Bronchial epithelial cell (primary cell): ENCODE measurements around the gene GLP1R. TPM values are rescaled to one million over a fixed set of nuclear protein-coding genes. Genes with fewer than 3 reads are reported as not detected.

ENCODE experiments used
- DNase-seq: peaks from one replicate; pipeline ENCODE4 v3.0.0-alpha.2; 2010; ENCODE audit warnings: low read depth
- FAIRE-seq: peaks from 2 replicates; lab custom pipeline; 2011; peaks lifted over from hg19 to GRCh38; lab: Jason Lieb, UNC
- H3K27me3 ChIP-seq: 2 replicates; pipeline ENCODE4 v1.5.1; 2011; ENCODE audit warnings: low read length; ENCODE audit not compliant: control insufficient read depth, insufficient read depth
- H3K36me3 ChIP-seq: 2 replicates; pipeline ENCODE4 v1.5.1; 2011; ENCODE audit warnings: low read length; ENCODE audit not compliant: control insufficient read depth, insufficient read depth
- H3K4me3 ChIP-seq: 2 replicates; pipeline ENCODE4 v1.5.1; 2011; ENCODE audit warnings: mild to moderate bottlenecking, low read depth, low read length, control low read depth
- CTCF ChIP-seq: IDR thresholded peaks from 2 replicates; pipeline ENCODE4 v1.5.1; 2011; ENCODE audit warnings: mild to moderate bottlenecking, moderate library complexity, low read length, control low read depth, inconsistent platforms; ENCODE audit not compliant: insufficient read depth, severe bottlenecking
- total RNA-seq: library from RNA; depleted of rRNA; stranded (reverse); fragments of >200 nt; gene quantifications from 2 replicates; pipeline ENCODE4 v1.2.1, GENCODE V29; 2014

Gene GLP1R
- total RNA-seq, 1 donor from 2014 or later = not detected

DNA sequence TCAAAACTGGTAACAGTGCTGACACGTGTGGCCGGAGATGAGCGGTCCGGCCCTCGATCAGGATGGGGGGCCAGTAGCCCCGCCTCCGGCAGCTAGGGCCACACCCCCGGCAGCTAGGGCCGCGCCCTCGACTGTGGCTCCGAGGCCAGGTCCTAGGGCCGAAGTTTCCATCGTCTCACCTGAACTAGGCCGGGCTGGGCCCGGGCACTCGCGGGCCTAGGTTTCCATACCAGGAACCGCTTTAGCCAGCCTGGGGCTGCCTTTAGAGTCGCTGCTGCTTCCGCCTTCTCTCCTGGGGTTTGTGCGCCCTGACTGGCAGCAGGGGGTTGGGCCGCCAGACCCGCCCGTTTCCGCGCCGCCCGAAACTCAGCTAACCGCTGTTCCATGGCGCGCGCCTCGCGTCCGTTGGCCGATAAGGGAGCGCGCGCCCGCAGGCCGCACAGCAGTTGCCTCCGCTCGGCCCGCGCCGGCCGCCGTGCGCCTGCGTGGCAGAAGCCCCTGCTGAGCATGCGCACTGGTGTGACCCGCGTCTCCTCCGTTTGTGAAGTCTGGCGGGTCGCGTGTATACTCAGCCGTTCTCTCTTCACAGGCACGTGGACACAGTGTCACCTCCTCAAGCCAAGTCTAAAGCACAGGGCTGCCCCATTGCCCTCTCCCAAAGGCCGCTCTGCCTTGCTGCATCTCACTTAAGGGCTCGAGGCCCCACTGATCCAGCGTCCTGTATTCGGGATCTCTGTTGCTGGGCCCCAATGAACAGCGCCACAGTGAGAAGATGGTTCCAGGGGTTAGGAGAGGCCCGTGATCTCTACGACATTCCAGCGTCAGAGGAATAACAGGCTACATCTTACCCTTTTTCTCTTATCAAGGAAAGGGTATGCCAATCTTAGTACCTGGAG is 66.4 kb downstream of the GLP1R start, which contains the start of gene SAYSD1:
Gene SAYSD1 (minus strand): TSS at position 483 of the 896 bp plus-strand sequence. CDS start 97 bp downstream, at position 386.
- FAIRE-seq (no peak), DNase-seq (peak; percentile 81)
- Histone ChIP-seq H3K27me3 (no peaks in the 10 kb centered on the region), H3K36me3 (no peaks in the 10 kb centered on the region), H3K4me3 (peak within 1 kb of the TSS; percentile 59)
- TF ChIP-seq CTCF = no peak

- FAIRE-seq (no peak), DNase-seq (no peak)
Measured at GRCh38 chr6:39118921-39119320, 70.3 kb downstream of the GLP1R start.

GRCh38 chr6:39124114-39124513 is 75.5 kb downstream of the GLP1R start:
- Histone ChIP-seq H3K4me3 (no peak overlapping the region), H3K36me3 (no peaks in the 10 kb centered on the region), H3K27me3 (peaks cover 2% of the 10 kb centered on the region)
- TF ChIP-seq CTCF = no peak
- FAIRE-seq (no peak), DNase-seq (no peak)

More at GRCh38 chr6:39118921-39119320, 70.3 kb downstream of the GLP1R start:
- Histone ChIP-seq H3K27me3 (no peaks in the 10 kb centered on the region), H3K36me3 (no peaks in the 10 kb centered on the region), H3K4me3 (no peak overlapping the region)
- TF ChIP-seq CTCF = no peak

GRCh38 chr6:39128106-39128505 is 79.5 kb downstream of the GLP1R start:
- no peak overlapping the region for H3K4me3 ChIP-seq
- DNase-seq (no peak), FAIRE-seq (no peak)
- peaks cover 2% of the 10 kb centered on the region for H3K27me3 ChIP-seq
- no peak for TF ChIP-seq CTCF
- no peaks in the 10 kb centered on the region for H3K36me3 ChIP-seq

DNA sequence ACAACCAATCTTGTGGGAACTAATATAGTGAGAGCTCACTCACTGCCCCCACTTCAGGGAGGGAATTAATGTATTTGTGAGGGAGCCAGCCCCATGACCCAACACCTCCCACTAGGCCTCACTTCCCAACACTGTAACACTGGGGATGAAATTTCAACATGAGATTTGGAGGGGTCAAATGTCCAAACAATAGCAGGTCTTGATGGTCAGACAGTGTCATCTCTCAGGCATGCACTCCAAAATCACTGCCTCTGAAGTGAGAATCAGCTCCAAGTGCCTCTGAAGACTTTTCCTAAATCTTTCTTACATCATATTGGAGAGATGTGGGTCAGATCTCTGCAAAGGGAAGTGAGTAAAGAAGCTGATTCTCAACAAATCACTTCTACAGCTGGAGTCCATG is 80.3 kb downstream of the GLP1R start:
- FAIRE-seq = no peak
- no peak overlapping the region for H3K4me3 ChIP-seq
- H3K36me3 ChIP-seq = no peaks in the 10 kb centered on the region
- H3K27me3 ChIP-seq = peaks cover 2% of the 10 kb centered on the region
- DNase-seq = no peak
- no peak for TF ChIP-seq CTCF
